ENCODE measurements around the gene DDB1.
"Not testable (repeated sequence)": the region's sequence is repeated elsewhere in the genome, so short reads cannot be mapped to it uniquely, and the experiment has no call there.

The DDB1 gene

GRCh38 chr11:61267437-61267841 is 65.5 kb downstream of the DDB1 start:
- no peak for DNase-seq

GRCh38 chr11:61266602-61267001 is 66.3 kb downstream of the DDB1 start:
- DNase-seq, result no peak

GRCh38 chr11:61265357-61265756 is 67.5 kb downstream of the DDB1 start:
- DNase-seq, result no peak

GRCh38 chr11:61264795-61265194 is 68.1 kb downstream of the DDB1 start:
- DNase-seq, result no peak

- no peak for DNase-seq
These were observed 68.5 kb downstream of the DDB1 start for GRCh38 chr11:61264371-61264770.

GRCh38 chr11:61259363-61259762 is 73.5 kb downstream of the DDB1 start:
- DNase-seq, result no peak

GRCh38 chr11:61258546-61258945 is 74.4 kb downstream of the DDB1 start:
- DNase-seq, result no peak

- DNase-seq, result no peak
These were observed 76.0 kb downstream of the DDB1 start for GRCh38 chr11:61256710-61257482.

GRCh38 chr11:61254403-61255025 is 78.4 kb downstream of the DDB1 start:
- DNase-seq, result peak; percentile 67 to 76

GRCh38 chr11:61252332-61252731 is 80.6 kb downstream of the DDB1 start:
- not testable (repeated sequence) for DNase-seq

GRCh38 chr11:61250796-61251765 is 81.8 kb downstream of the DDB1 start:
- not testable (repeated sequence) for DNase-seq

All from stimulated activated CD4-positive, alpha-beta T cell treated with anti-CD3 and anti-CD28 coated beads, Interleukin-2, amount 100 ng/mL, for 24 hours (primary cell).